ENCODE measurements around the gene FAM53A.
A peak's percentile ranks its signal among the peaks of the same experiment; 100 is the strongest.

FAM53A gene

GRCh38 chr4:1720163-1720983, 36.3 kb upstream of the FAM53A start:
- Histone ChIP-seq H3K9ac (peak overlapping the region; percentile 63), H3K4me3 (IDR thresholded peaks at IDR 0.05; ENCODE audit: insufficient read depth, low read depth, low read length) (no peak overlapping the region), H3K27ac (peak overlapping the region; percentile 54), H3K36me3 (ENCODE audit: insufficient read depth) (no peaks in the 10 kb centered on the region), H3K4me2 (peak overlapping the region; percentile 68), H4K20me1 (ENCODE audit: insufficient read depth) (no peaks in the 10 kb centered on the region), H3K27me3 (ENCODE audit: insufficient read depth, low read depth) (no peaks in the 10 kb centered on the region), H2AFZ (ENCODE audit: low read depth) (peak overlapping the region; percentile 10; the same call in 1 of the 2 replicates), H3K79me2 (ENCODE audit: insufficient read depth, low read depth) (peaks cover 49% of the 10 kb centered on the region), H3K4me1 (ENCODE audit: low read depth, poor library complexity, severe bottlenecking) (peaks cover 15% of the 10 kb centered on the region)
- TF ChIP-seq CTCF (conservative IDR thresholded peaks at IDR 0.05; ENCODE audit: low read depth, low read length) = no peak

GRCh38 chr4:1718095-1718850, 34.2 kb upstream of the FAM53A start:
- Histone ChIP-seq H3K4me1 (ENCODE audit: low read depth, poor library complexity, severe bottlenecking) (peaks cover 24% of the 10 kb centered on the region), H3K27ac (no peak overlapping the region), H3K4me3 (IDR thresholded peaks at IDR 0.05; ENCODE audit: insufficient read depth, low read depth, low read length) (no peak overlapping the region), H3K9ac (no peak overlapping the region), H3K27me3 (ENCODE audit: insufficient read depth, low read depth) (no peaks in the 10 kb centered on the region), H4K20me1 (ENCODE audit: insufficient read depth) (no peaks in the 10 kb centered on the region), H3K79me2 (ENCODE audit: insufficient read depth, low read depth) (peaks cover 48% of the 10 kb centered on the region), H3K4me2 (no peak overlapping the region), H3K36me3 (ENCODE audit: insufficient read depth) (no peaks in the 10 kb centered on the region), H2AFZ (ENCODE audit: low read depth) (no peak overlapping the region)
- no peak for TF ChIP-seq CTCF (conservative IDR thresholded peaks at IDR 0.05; ENCODE audit: low read depth, low read length)

- Histone ChIP-seq H3K27me3 (ENCODE audit: insufficient read depth, low read depth) (no peaks in the 10 kb centered on the region), H3K4me2 (no peak overlapping the region), H3K79me2 (ENCODE audit: insufficient read depth, low read depth) (peaks cover 44% of the 10 kb centered on the region), H2AFZ (ENCODE audit: low read depth) (no peak overlapping the region), H3K4me3 (IDR thresholded peaks at IDR 0.05; ENCODE audit: insufficient read depth, low read depth, low read length) (no peak overlapping the region), H3K36me3 (ENCODE audit: insufficient read depth) (no peaks in the 10 kb centered on the region), H3K9ac (no peak overlapping the region), H4K20me1 (ENCODE audit: insufficient read depth) (no peaks in the 10 kb centered on the region), H3K27ac (no peak overlapping the region), H3K4me1 (ENCODE audit: low read depth, poor library complexity, severe bottlenecking) (peaks cover 18% of the 10 kb centered on the region)
- no peak for TF ChIP-seq CTCF (conservative IDR thresholded peaks at IDR 0.05; ENCODE audit: low read depth, low read length)
Observed at GRCh38 chr4:1717129-1718094, 33.3 kb upstream of the FAM53A start.

All from KMS-11 (cell line).